AG08396 (cell line): ENCODE data around the gene NKD1.
"Not testable (repeated sequence)": the region's sequence is repeated elsewhere in the genome, so short reads cannot be mapped to it uniquely, and the experiment has no call there.

Experiments
- DNase-seq: peaks from one replicate; pipeline ENCODE4 v3.0.0; 2012; ENCODE audit warnings: low spot score, mixed read lengths

Gene NKD1, protein sequence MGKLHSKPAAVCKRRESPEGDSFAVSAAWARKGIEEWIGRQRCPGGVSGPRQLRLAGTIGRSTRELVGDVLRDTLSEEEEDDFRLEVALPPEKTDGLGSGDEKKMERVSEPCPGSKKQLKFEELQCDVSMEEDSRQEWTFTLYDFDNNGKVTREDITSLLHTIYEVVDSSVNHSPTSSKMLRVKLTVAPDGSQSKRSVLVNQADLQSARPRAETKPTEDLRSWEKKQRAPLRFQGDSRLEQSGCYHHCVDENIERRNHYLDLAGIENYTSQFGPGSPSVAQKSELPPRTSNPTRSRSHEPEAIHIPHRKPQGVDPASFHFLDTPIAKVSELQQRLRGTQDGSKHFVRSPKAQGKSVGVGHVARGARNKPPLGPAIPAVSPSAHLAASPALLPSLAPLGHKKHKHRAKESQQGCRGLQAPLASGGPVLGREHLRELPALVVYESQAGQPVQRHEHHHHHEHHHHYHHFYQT

GRCh38 chr16:50548125-50548908 lies at the start of gene NKD1:
TSS of gene NKD1 (plus strand) at chr16:50548396. CDS start at chr16:50548554, 158 bp downstream.
- peak; percentile 93 for DNase-seq

DNA sequence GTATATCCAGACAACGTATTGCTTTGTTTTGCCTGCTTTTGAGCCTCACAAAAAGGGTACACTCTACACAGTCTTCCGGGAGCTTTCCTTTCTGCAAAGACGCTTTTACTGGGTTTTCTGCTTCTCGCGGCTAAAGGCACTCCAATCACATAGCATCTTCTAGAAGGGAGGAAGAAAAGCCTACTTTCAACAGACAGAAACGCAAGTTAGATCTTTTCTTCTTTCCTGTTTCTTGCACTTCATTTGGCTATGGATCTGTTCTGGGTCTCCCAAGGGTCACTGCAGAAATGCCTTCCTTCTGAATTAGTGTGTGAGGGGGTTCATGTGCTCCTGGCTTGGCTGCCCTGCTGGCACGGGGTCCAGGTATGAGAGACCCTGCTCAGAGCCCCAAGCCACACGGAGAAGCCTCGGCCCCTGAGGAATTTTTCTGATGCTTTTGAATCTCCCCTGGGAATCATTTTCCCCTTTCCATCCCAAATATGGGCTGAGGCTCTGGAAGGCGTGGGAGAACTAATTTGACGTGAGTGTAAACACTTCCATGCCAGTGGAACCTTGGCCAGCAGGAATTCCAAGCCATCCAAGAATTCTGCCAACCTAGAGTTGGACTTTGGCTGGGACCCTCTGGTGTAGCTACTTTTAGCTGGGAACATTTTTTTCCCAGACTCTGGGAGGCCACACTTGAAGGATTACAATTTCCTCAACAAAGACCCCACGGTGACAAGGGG lies 49.6 kb upstream of the NKD1 start:
- no peak for DNase-seq

DNA sequence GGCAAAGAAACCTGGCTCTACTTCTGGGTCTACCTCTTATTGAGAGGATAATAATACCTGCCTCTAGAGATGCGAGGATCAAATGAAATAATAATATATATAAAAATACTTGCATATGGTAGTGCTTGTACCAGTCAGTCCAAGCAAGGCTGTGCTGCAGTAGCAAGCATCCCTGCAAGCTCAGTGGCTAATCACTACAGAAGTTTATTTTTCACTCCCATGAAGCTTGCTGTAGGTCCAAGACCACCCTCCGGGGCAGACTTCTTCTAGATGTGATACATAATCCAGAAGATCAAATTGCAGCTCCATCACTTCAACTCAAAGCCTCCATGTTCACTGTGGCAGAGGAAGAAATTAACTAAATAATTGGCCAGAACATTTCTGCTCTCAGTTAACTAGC lies 48.9 kb upstream of the NKD1 start:
- no peak for DNase-seq

DNA sequence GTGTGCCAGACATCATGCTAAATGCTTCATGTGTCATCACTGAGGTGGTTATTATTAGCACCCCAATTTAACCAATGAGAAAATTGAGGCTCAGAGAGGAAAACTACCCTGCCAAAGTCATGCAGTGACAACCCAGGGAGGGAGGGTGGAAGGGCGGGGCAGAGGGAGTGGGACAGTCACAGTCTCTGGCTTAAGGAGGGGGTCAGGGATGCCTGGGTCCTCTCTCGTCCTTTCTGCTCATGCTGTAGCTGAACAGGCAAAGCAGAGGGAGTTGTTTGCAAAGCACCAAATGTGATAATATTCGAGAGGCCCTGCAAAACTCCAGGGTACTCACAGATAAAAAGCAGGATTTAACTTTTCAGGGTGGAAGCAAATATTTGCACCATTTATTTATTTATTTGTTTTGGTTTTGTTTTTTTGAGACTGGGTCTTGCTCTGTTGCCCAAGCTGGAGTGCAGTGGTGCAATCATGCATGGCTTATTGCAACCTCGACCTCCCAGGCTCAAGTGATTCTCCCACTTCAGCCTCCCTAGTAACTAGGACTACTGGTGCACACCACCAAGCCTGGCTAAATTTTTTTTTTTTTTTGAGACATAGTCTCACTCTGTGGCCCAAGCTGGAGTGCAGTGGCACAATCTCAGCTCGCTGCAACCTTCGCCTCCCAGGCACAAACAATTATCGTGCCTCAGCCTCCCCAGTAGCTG lies 47.9 kb upstream of the NKD1 start:
- no peak for DNase-seq

- no peak for DNase-seq
These were observed 46.9 kb upstream of the NKD1 start for GRCh38 chr16:50501251-50501650.

GRCh38 chr16:50501986-50502615 lies 46.1 kb upstream of the NKD1 start:
- no peak for DNase-seq

GRCh38 chr16:50502616-50503011 lies 45.6 kb upstream of the NKD1 start:
- DNase-seq: no peak

DNA sequence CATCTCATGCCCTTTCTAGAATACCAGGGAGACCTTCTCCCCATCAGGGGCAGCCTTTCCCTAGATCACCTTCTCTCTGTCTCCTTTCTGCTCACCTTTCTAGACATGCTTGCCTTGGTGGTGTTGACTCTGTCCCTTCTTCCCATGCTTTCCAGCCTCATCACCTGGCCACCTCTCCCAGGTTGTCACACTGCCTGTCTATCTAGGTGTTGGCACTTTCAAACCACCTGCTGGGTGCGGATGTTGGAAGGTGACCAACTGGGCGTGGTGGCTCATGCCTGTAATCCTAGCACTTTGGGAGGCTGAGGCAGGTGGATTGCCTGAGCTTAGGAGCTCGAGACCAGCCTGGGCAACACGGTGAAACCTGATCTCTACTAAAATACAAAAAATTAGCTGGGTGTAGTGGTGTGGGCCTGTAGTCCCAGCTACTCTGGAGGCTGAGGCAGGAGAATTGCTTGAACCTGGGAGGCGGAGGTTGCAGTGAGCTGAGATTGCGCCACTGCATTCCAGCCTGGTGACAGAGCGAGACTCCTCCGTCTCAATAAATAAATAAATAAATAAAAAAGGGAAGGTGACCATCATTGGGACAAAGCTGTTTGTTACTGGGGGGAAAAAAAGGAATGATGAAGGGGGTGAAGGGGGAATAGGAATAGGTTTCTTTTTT lies 44.2 kb upstream of the NKD1 start:
- not testable (repeated sequence) for DNase-seq

DNA sequence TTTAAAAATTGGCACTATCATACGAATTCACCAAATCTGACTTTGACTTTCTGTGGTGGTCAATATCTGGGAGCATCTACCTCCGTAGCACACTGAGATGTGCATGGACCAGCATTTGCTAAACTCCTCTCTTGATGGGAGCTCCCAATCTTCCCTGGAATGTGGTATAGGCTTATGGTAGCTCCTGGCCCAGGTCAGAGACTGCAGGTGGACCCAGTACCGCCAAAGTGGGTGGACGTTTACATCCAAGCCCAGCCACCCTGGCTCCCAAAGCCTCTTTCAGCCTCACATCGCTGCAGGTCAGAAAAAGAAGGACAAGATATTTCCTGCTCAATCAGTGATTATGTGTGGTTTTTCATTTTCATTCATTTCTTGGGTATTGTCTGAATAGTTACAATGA lies 43.1 kb upstream of the NKD1 start:
- DNase-seq: no peak

DNA sequence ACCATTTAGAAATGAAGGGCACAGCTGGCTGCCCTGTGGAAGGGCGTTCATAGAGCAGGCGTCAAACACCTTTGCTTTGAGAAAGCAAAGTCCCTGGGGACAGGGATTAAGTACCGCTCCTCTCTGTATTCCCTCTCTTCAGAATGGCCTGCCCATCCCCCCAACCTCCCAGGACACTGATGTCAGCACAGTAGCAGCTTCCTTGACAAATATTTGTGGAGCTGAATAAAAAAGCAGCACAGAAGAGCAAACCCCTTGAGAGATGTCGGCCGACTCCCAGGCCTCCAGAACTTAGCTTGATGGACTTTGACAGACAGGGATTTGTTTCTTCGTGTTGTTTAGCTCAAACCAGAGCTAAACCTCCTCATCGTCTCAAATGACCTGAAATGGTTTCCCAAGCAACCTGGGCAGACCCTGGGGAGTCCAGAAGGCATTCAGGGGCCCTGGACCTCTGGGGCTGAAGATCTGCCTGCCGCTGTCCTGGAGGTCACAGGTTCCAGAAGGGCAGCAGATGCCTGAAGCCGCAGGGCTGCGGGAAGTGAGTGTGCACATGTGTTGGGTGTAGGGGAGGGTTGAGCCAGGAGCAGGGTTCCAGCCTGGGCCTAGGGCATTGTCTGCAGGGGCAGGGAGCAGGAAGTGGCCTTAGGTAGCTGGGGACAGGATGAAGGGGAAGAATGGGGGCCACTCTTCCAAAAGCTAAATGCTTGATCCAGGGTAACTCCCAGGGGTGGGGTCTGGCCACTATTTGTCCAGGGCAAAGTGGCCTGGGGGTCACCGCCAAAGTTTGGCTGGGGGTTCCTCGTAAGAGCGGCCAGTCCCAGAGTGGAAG lies 42.3 kb upstream of the NKD1 start:
- no peak for DNase-seq

DNA sequence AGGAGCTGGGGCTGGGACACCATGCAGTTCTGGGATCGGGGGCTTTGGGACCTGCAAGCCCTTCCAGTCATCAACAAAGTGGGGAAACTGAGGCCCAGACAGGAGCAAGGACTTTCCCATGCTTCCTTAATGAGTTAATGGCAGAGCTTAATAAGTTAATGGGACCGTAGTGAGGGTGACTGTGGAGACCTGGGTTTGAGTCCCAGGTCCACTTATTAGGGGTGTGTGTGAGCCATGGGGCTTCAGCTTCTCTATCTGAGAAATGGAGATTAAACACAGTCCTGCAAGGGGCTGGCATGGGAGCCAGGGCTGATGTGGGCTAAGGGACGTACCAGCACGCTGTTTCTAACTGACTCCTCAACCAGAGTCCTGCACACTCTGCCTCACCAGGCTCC lies 41.7 kb upstream of the NKD1 start:
- DNase-seq: no peak

GRCh38 chr16:50507397-50507796 lies 40.8 kb upstream of the NKD1 start:
- DNase-seq: no peak

DNA sequence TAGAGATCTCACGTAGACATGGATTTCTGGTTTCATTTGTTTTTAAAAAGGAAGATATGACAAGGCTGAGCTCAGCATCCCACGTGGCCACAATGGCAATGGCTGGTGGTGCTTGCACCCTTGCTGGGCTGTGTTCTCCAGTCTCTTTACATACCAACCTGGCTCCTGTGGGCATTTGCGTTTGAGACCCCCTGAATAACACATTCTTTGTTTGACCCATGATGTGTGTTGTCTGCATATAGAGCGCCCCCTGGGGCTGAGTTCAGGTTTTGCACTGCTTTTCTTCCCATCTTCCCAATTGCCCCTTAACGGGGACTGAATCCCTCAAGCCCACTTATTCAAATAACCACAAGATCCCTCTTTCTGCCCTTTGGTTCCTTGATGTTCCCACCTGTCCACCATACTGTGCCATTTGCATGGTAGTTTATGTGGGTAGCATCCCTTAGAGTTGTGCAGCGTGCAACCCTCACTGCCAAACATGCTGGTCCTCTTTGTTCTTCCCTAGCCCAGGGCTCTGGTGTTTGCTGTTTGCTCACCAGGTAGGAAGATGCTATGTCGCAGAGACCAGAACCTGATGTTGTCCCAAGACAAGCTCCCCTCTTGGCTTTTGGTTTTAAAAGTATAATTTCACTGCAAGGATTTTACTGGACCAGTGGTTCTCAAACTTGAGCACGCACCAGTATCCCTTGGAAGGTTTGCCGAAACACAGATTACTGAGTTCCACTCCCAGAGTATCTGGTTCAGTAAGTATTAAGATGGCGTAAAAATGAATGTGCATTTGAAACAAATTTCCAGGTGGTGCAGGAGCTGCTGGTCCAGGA lies 38.5 kb upstream of the NKD1 start:
- peak; percentile 21 for DNase-seq

- no peak for DNase-seq
These were observed 33.0 kb upstream of the NKD1 start for GRCh38 chr16:50515218-50515617.

GRCh38 chr16:50516401-50516800 lies 31.8 kb upstream of the NKD1 start:
- no peak for DNase-seq

GRCh38 chr16:50516890-50517289 lies 31.3 kb upstream of the NKD1 start:
- DNase-seq: no peak

DNA sequence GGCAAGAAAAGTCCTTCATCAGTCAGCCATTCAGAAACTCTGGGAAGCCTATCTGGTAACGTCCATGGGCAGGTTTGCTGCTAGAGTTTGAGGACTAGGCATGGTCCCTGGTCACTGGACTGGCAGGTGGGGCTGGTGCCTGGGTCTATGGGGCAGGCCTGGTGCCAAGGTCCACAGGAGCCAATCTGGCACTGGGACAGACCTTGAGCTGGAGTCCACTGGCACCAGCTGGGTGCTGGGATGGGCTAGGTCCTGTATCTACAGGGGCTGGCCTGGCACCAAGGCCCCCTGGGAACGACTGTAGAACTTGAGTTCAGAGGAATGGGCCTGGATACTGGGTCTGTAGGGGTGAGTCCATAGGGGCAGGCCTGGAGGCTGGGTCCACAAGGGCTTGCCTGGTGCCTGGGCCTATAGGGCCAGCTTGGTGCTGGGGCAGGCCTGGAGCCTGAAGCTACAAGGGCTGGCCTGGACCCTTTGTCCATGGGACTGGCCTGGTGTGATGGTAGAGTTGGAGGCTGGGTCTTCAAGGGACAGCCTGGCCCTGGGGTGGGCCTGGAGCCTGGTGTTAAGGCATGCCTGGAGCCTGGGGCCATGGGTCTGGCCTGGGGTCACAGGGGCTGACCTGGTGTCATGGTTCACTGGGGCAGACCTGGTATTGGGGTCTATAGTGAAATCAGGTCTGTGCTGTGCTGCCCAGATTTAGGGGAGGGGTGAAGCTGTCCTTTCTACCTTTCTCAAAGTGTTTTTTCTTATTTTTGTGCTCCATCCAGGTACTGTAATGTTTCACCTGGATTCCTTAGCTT lies 30.5 kb upstream of the NKD1 start:
- no peak for DNase-seq

- DNase-seq: no peak
These were observed 29.2 kb upstream of the NKD1 start for GRCh38 chr16:50519001-50519400.
